CD1c-positive myeloid dendritic cell (primary cell): ENCODE data around the gene C20orf144.
"Not testable (repeated sequence)": the region's sequence is repeated elsewhere in the genome, so short reads cannot be mapped to it uniquely, and the experiment has no call there.

ENCODE experiments used
- DNase-seq: peaks from one replicate; pipeline ENCODE4 v3.0.0-alpha.2; 2016; ENCODE audit errors: extremely low spot score

C20orf144 gene

GRCh38 chr20:33662172-33662571 lies at the start of gene C20orf144:
TSS of gene C20orf144 (plus strand) at chr20:33662327. CDS start at chr20:33662346, 19 bp downstream.
- no peak for DNase-seq

GRCh38 chr20:33621717-33622400 lies 40.3 kb upstream of the C20orf144 start:
- no peak for DNase-seq

- no peak for DNase-seq
These were observed 39.3 kb upstream of the C20orf144 start for GRCh38 chr20:33622705-33623365.

GRCh38 chr20:33624399-33624798 lies 37.7 kb upstream of the C20orf144 start:
- DNase-seq = no peak

GRCh38 chr20:33626190-33626589 lies 35.9 kb upstream of the C20orf144 start:
- no peak for DNase-seq

- no peak for DNase-seq
These were observed 34.4 kb upstream of the C20orf144 start for GRCh38 chr20:33627577-33628216.

- DNase-seq = no peak
These were observed 32.6 kb upstream of the C20orf144 start for GRCh38 chr20:33629533-33629932.

GRCh38 chr20:33629979-33630378 lies 32.1 kb upstream of the C20orf144 start:
- DNase-seq = no peak

GRCh38 chr20:33630507-33630906 lies 31.6 kb upstream of the C20orf144 start:
- DNase-seq = no peak

GRCh38 chr20:33631910-33632309 lies 30.2 kb upstream of the C20orf144 start:
- not testable (repeated sequence) for DNase-seq

GRCh38 chr20:33635341-33635740 lies 26.8 kb upstream of the C20orf144 start:
- no peak for DNase-seq

- DNase-seq = no peak
These were observed 25.4 kb upstream of the C20orf144 start for GRCh38 chr20:33636776-33637175.

- no peak for DNase-seq
These were observed 21.8 kb upstream of the C20orf144 start for GRCh38 chr20:33640287-33640686.

- no peak for DNase-seq
These were observed 17.6 kb upstream of the C20orf144 start for GRCh38 chr20:33644313-33645071.

- DNase-seq = no peak
These were observed 17.1 kb upstream of the C20orf144 start for GRCh38 chr20:33645072-33645358.

- DNase-seq = no peak
These were observed 16.7 kb upstream of the C20orf144 start for GRCh38 chr20:33645396-33645795.

- no peak for DNase-seq
These were observed 15.9 kb upstream of the C20orf144 start for GRCh38 chr20:33646191-33646590.

- not testable (repeated sequence) for DNase-seq
These were observed 15.0 kb upstream of the C20orf144 start for GRCh38 chr20:33646959-33647602.

GRCh38 chr20:33647603-33648395 lies 14.3 kb upstream of the C20orf144 start:
- no peak for DNase-seq

GRCh38 chr20:33648396-33649004 lies 13.6 kb upstream of the C20orf144 start:
- no peak for DNase-seq
